ENCODE results near the gene TXNRD1. TPM values are rescaled to one million over a fixed set of nuclear protein-coding genes. Genes with fewer than 3 reads are reported as not detected.

TXNRD1 gene
- total RNA-seq, 4 donors from 2014 or later, result 94.1 to 240 (median 128) TPM

DNA sequence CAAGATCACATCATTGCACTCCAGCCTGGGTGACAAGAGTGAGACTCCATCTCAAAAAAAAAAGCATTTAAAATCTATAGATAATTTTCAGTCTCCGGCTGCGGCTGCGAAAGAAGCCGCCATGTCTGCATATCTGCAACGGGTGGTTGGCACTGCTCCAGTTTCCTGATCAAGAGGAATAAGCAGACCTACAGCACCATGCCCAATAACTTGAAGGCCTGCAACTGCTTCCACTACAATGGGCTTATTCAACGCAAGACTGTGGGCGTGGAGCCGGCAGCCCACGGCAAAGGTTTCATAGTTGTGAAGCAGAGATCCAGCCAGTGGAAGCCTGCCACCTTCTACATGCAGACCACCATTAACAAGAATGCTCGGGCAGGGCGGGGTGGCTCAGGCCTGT is 57.4 kb downstream of the TXNRD1 start:
- Histone ChIP-seq H3K4me1 (peaks cover 0 to 6% (median 3%) of the 10 kb centered on the region in 4 donors), H3K27me3 (no peaks in the 10 kb centered on the region), H3K9me3 (no peaks in the 10 kb centered on the region), H3K27ac (no peak overlapping the region), H3K4me3 (no peak overlapping the region), H3K36me3 (no peaks in the 10 kb centered on the region)
- DNase-seq, result no peak
- TF ChIP-seq, protein P1, sequence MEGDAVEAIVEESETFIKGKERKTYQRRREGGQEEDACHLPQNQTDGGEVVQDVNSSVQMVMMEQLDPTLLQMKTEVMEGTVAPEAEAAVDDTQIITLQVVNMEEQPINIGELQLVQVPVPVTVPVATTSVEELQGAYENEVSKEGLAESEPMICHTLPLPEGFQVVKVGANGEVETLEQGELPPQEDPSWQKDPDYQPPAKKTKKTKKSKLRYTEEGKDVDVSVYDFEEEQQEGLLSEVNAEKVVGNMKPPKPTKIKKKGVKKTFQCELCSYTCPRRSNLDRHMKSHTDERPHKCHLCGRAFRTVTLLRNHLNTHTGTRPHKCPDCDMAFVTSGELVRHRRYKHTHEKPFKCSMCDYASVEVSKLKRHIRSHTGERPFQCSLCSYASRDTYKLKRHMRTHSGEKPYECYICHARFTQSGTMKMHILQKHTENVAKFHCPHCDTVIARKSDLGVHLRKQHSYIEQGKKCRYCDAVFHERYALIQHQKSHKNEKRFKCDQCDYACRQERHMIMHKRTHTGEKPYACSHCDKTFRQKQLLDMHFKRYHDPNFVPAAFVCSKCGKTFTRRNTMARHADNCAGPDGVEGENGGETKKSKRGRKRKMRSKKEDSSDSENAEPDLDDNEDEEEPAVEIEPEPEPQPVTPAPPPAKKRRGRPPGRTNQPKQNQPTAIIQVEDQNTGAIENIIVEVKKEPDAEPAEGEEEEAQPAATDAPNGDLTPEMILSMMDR (IDR thresholded peaks at IDR 0.05), result no peak
- no peak for TF ChIP-seq POLR2A (IDR thresholded peaks at IDR 0.05)

DNA sequence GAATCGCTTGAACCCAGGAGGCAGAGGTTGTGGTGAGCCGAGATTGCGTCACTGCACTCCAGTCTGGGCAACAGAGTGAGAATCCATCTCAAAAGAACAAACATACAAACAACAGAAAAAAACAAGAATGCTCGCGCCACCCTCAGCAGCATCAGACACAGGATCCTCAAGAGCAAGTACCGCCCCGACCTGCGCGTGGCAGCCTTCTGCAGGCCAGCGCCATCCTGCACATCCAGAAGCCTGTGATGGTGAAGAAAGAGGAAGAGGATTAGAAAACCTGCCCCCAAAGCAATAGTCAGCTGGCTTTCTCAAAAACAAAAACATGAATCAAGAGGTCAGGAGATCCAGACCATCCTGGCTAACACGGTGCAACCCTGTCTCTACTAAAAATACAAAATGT is 57.9 kb downstream of the TXNRD1 start:
- no peak for DNase-seq
- Histone ChIP-seq H3K4me1 (peaks cover 0 to 6% (median 3%) of the 10 kb centered on the region in 4 donors), H3K27me3 (no peaks in the 10 kb centered on the region), H3K27ac (no peak overlapping the region), H3K36me3 (no peaks in the 10 kb centered on the region), H3K4me3 (no peak overlapping the region), H3K9me3 (no peaks in the 10 kb centered on the region)
- no peak for TF ChIP-seq POLR2A (IDR thresholded peaks at IDR 0.05)
- TF ChIP-seq, protein P1 (IDR thresholded peaks at IDR 0.05), result no peak

DNA sequence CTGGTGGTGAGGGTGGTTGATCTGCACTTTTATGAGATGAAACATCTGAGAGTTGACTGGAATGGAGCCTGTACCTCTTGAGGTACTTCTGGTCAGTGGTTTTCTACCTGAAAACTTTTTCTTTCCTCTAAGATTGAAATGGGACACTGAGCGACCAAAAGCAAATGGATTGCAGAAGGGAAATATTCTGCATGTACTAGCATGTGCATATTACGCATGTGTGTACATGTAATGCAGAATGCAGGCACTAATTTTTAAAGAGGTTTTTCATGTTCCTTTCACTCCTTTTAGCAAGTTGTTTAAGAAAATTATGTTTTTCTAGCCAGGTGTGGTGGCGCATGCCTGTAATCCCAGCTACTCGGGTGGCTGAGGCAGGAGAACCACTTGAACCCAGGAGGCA is 59.2 kb downstream of the TXNRD1 start:
- H3K27ac ChIP-seq, result no peak overlapping the region
- H3K27me3 ChIP-seq, result no peaks in the 10 kb centered on the region
- no peak for TF ChIP-seq POLR2A (IDR thresholded peaks at IDR 0.05)
- TF ChIP-seq, protein P1 (IDR thresholded peaks at IDR 0.05), result no peak
- H3K4me3 ChIP-seq, result no peak overlapping the region
- H3K4me1 ChIP-seq, result peaks cover 0 to 6% (median 3%) of the 10 kb centered on the region in 4 donors
- DNase-seq, result no peak
- H3K36me3 ChIP-seq, result no peaks in the 10 kb centered on the region
- H3K9me3 ChIP-seq, result no peaks in the 10 kb centered on the region

DNA sequence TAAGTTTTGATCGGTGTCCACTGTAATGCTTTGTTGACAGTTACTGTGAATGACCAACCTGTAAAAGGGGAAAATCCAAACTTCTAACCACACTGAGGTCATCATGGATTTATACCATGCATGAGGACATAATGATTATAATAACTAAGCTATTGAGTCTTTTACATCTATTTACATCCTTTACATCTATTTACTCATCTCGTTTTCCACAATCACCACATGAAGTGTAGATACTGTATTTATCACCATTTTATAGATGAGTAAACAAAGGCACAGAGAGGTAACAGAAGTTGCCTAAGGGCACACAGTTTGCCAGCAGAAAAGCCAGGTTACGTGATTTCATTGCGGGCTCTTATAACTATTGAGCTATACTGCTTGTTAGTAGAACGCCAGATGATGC is 60.1 kb downstream of the TXNRD1 start:
- no peaks in the 10 kb centered on the region for H3K36me3 ChIP-seq
- H3K4me3 ChIP-seq, result no peak overlapping the region
- no peaks in the 10 kb centered on the region for H3K27me3 ChIP-seq
- DNase-seq, result no peak
- H3K9me3 ChIP-seq, result no peaks in the 10 kb centered on the region
- H3K27ac ChIP-seq, result no peak overlapping the region
- H3K4me1 ChIP-seq, result peaks cover 0 to 6% (median 3%) of the 10 kb centered on the region in 4 donors
- TF ChIP-seq POLR2A (IDR thresholded peaks at IDR 0.05), result no peak
- TF ChIP-seq, protein P1 (IDR thresholded peaks at IDR 0.05), result no peak

DNA sequence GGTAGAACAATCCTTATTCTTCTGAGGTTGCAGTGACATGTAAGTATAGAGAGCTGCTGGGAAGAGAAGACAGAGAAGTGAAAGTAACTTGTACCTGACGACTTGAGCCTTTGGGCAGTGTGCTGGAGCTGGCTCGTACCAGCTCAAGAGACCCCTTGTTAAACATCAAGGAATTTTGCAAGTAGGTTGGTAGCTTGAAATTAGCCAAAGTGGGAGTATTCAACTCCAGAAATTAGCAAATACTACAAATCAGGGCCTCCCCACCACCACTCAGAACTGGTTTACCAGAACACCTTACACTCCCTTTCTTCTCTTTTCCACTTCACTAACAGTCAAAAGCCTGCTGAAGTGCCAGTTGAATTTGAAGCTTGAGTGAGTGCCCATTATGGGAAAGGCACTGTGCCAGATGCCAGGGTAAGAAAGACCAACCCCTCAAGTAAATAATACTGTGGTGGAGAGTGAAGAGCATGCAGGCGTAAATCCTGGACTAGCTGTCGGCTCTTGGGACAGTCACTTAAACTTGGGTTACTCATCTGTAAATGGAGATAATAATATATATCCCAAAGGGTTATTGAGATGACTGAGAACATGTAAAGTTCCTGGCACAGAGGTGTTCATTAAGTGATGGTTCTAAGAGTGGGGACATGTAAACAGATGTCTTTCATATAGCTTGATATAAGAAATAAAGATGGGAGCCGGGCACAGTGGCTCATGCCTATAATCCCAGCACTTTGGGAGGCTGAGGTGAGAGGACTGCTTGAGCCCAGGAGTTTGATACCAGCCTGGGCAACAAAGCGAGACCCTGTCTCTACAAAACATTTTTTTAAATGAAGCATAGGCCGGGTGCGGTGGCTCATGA is 60.9 kb downstream of the TXNRD1 start:
- DNase-seq, result no peak
- Histone ChIP-seq H3K27me3 (no peaks in the 10 kb centered on the region), H3K9me3 (no peaks in the 10 kb centered on the region), H3K27ac (peak overlapping the region in 3 of 4 donors; percentile 37 to 60 (median 51)), H3K4me3 (peak overlapping the region in 3 of 4 donors; percentile 16 to 31 (median 24)), H3K4me1 (peaks cover 0 to 6% (median 3%) of the 10 kb centered on the region in 4 donors), H3K36me3 (no peaks in the 10 kb centered on the region)
- TF ChIP-seq, protein P1 (IDR thresholded peaks at IDR 0.05), result no peak
- no peak for TF ChIP-seq POLR2A (IDR thresholded peaks at IDR 0.05)

Data from Peyer's patch (tissue), 4 donors.